ENCODE data around the gene HAAO.
A peak's percentile ranks its signal among the peaks of the same experiment; 100 is the strongest.

Gene HAAO

DNA sequence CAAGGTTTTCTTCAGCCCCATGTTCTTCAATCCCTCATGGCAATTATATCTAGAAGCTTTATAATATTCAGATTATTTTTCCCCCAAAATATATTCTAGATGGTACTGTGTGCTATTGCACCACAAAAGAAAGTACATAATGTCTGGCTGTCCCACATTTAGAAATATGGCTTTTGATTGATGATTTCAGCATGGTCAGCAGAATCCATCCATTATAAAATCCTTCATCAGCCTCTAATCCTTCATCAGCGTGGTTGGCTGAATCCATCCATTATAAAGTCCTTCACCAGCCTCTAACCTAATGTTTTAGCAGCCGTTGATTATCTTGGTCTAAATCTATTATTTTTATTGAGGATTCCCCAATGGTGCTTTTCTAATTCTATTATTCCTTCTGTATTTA lies 23.3 kb upstream of the HAAO start:
- no peaks in the 10 kb centered on the region for H4K20me1 ChIP-seq (ENCODE audit: control insufficient read depth, insufficient read depth, low read depth, low read length)
- H3K9me3 ChIP-seq (ENCODE audit: control insufficient read depth, insufficient read depth, low read length) = peaks cover 5% of the 10 kb centered on the region; the same call in 1 of the 2 replicates
- H3K4me3 ChIP-seq (ENCODE audit: low read length) = no peak overlapping the region
- H3K36me3 ChIP-seq (ENCODE audit: control insufficient read depth, low read length) = no peaks in the 10 kb centered on the region
- H3F3A ChIP-seq (ENCODE audit: control insufficient read depth, insufficient read depth) = peaks cover 7% of the 10 kb centered on the region; the same call in 1 of the 2 replicates
- no peak for TF ChIP-seq EZH2phosphoT487 (IDR thresholded peaks at IDR 0.05; ENCODE audit: borderline replicate concordance, low read length)
- TF ChIP-seq, protein P1, sequence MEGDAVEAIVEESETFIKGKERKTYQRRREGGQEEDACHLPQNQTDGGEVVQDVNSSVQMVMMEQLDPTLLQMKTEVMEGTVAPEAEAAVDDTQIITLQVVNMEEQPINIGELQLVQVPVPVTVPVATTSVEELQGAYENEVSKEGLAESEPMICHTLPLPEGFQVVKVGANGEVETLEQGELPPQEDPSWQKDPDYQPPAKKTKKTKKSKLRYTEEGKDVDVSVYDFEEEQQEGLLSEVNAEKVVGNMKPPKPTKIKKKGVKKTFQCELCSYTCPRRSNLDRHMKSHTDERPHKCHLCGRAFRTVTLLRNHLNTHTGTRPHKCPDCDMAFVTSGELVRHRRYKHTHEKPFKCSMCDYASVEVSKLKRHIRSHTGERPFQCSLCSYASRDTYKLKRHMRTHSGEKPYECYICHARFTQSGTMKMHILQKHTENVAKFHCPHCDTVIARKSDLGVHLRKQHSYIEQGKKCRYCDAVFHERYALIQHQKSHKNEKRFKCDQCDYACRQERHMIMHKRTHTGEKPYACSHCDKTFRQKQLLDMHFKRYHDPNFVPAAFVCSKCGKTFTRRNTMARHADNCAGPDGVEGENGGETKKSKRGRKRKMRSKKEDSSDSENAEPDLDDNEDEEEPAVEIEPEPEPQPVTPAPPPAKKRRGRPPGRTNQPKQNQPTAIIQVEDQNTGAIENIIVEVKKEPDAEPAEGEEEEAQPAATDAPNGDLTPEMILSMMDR (IDR thresholded peaks at IDR 0.05; ENCODE audit: low read depth, low read length, poor library complexity, severe bottlenecking) = no peak
- H3K4me2 ChIP-seq (ENCODE audit: low read length) = no peak overlapping the region
- peaks cover 9% of the 10 kb centered on the region for H3K4me1 ChIP-seq (ENCODE audit: control insufficient read depth, low read length)
- H3K27me3 ChIP-seq (ENCODE audit: control insufficient read depth, low read length) = peaks cover 8% of the 10 kb centered on the region
- no peak overlapping the region for H3K27ac ChIP-seq (ENCODE audit: low read depth, low read length)
- no peaks in the 10 kb centered on the region for H3K9me2 ChIP-seq (replicated peaks; ENCODE audit: control insufficient read depth, low read length)
- no peaks in the 10 kb centered on the region for H3K79me2 ChIP-seq (ENCODE audit: control insufficient read depth, low read length)

- Histone ChIP-seq H3K4me3 (ENCODE audit: low read length) (no peak overlapping the region), H3F3A (ENCODE audit: control insufficient read depth, insufficient read depth) (peaks cover 10% of the 10 kb centered on the region; the same call in 1 of the 2 replicates), H3K36me3 (ENCODE audit: control insufficient read depth, low read length) (no peaks in the 10 kb centered on the region), H3K27ac (ENCODE audit: low read depth, low read length) (no peak overlapping the region), H3K4me2 (ENCODE audit: low read length) (no peak overlapping the region), H3K9me3 (ENCODE audit: control insufficient read depth, insufficient read depth, low read length) (peaks cover 5% of the 10 kb centered on the region; the same call in 1 of the 2 replicates), H4K20me1 (ENCODE audit: control insufficient read depth, insufficient read depth, low read depth, low read length) (no peaks in the 10 kb centered on the region), H3K27me3 (ENCODE audit: control insufficient read depth, low read length) (no peaks in the 10 kb centered on the region), H3K79me2 (ENCODE audit: control insufficient read depth, low read length) (no peaks in the 10 kb centered on the region), H3K9me2 (replicated peaks; ENCODE audit: control insufficient read depth, low read length) (no peaks in the 10 kb centered on the region), H3K4me1 (ENCODE audit: control insufficient read depth, low read length) (peaks cover 21% of the 10 kb centered on the region)
- TF ChIP-seq EZH2phosphoT487 (IDR thresholded peaks at IDR 0.05; ENCODE audit: borderline replicate concordance, low read length) = no peak
- TF ChIP-seq, protein P1 (IDR thresholded peaks at IDR 0.05; ENCODE audit: low read depth, low read length, poor library complexity, severe bottlenecking) = no peak
Observed at GRCh38 chr2:42813763-42814162, 21.4 kb upstream of the HAAO start.

GRCh38 chr2:42812899-42813479 lies 20.6 kb upstream of the HAAO start:
- TF ChIP-seq, protein P1 (IDR thresholded peaks at IDR 0.05; ENCODE audit: low read depth, low read length, poor library complexity, severe bottlenecking) = peak; percentile 45
- no peak for TF ChIP-seq EZH2phosphoT487 (IDR thresholded peaks at IDR 0.05; ENCODE audit: borderline replicate concordance, low read length)
- Histone ChIP-seq H3K9me3 (ENCODE audit: control insufficient read depth, insufficient read depth, low read length) (peaks cover 5% of the 10 kb centered on the region; the same call in 1 of the 2 replicates), H3K4me2 (ENCODE audit: low read length) (no peak overlapping the region), H4K20me1 (ENCODE audit: control insufficient read depth, insufficient read depth, low read depth, low read length) (no peaks in the 10 kb centered on the region), H3K27ac (ENCODE audit: low read depth, low read length) (no peak overlapping the region), H3K27me3 (ENCODE audit: control insufficient read depth, low read length) (no peaks in the 10 kb centered on the region), H3K79me2 (ENCODE audit: control insufficient read depth, low read length) (no peaks in the 10 kb centered on the region), H3F3A (ENCODE audit: control insufficient read depth, insufficient read depth) (peaks cover 10% of the 10 kb centered on the region; the same call in 1 of the 2 replicates), H3K9me2 (replicated peaks; ENCODE audit: control insufficient read depth, low read length) (no peaks in the 10 kb centered on the region), H3K4me1 (ENCODE audit: control insufficient read depth, low read length) (peaks cover 24% of the 10 kb centered on the region), H3K36me3 (ENCODE audit: control insufficient read depth, low read length) (no peaks in the 10 kb centered on the region), H3K4me3 (ENCODE audit: low read length) (no peak overlapping the region)
